Activated naive CD4-positive, alpha-beta T cell treated with anti-CD3 and anti-CD28 coated beads, Interleukin-2, amount 50 U/mL, for 24 hours (primary cell): ENCODE data around the gene BYSL.
A peak's percentile ranks its signal among the peaks of the same experiment; 100 is the strongest.
"Not testable (repeated sequence)": the region's sequence is repeated elsewhere in the genome, so short reads cannot be mapped to it uniquely, and the experiment has no call there.

Experiments used
- H3K27ac Mint-ChIP-seq: one replicate; pipeline ENCODE4 v1.8.0; 2021; ENCODE audit warnings: mild to moderate bottlenecking, mixed read lengths
- H3K27me3 Mint-ChIP-seq: one replicate; pipeline ENCODE4 v1.8.0; 2021; ENCODE audit warnings: mixed read lengths
- H3K36me3 Mint-ChIP-seq: one replicate; pipeline ENCODE4 v1.8.0; 2021; ENCODE audit warnings: mixed read lengths
- H3K4me1 Mint-ChIP-seq: one replicate; pipeline ENCODE4 v1.8.0; 2021; ENCODE audit warnings: mixed read lengths
- H3K4me3 Mint-ChIP-seq: one replicate; pipeline ENCODE4 v1.8.0; 2021; ENCODE audit warnings: mild to moderate bottlenecking, mixed read lengths
- H3K9me3 Mint-ChIP-seq: one replicate; pipeline ENCODE4 v1.8.0; 2021; ENCODE audit warnings: mixed read lengths

Gene BYSL

DNA sequence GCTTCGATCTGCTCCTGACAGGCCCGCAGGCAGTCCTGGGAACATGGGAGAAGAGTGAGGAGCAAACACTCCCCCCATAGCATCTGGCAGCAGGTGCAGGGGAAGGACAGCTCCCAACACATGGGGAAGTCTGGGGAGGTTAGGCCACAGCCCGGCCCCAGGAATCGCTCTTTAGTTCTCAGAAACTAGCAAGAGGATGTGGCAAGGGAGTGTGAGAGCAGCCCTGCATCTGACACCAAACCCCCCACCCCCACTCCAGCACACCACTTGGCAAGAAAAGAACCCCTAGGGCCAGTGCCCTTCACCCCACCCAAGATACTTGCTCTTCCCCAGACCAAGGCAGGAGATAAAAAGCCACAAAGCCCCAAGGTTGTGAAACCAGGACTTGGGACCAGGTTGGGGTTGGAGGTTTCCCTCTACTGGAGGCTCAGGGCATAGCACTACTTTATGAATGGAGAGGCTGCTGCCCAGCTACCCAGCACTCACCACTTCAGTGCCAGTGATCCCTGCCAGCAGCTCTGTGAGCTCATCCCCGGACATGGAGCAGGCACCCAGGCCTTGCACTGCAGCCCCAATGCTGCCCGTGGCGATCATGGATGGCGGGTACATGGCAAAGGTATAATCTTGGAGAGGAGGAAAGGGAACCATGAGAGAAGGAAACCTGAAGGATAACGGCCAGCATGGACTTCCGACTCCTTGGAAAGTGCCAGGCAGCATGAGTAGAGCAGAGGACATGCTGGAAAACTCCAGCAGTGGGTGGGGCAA, 15.0 kb downstream of the BYSL start:
- Mint-ChIP-seq H3K27me3 (no peaks in the 10 kb centered on the region), H3K9me3 (no peaks in the 10 kb centered on the region), H3K4me3 (peak overlapping the region; percentile 88), H3K27ac (peak overlapping the region; percentile 94), H3K36me3 (peaks cover 33% of the 10 kb centered on the region), H3K4me1 (peaks cover 60% of the 10 kb centered on the region)

GRCh38 chr6:41937472-41937860, 16.2 kb downstream of the BYSL start:
- no peaks in the 10 kb centered on the region for H3K9me3 Mint-ChIP-seq
- H3K4me1 Mint-ChIP-seq: peaks cover 66% of the 10 kb centered on the region
- H3K4me3 Mint-ChIP-seq: peak overlapping the region; percentile 91
- H3K36me3 Mint-ChIP-seq: peaks cover 33% of the 10 kb centered on the region
- peak overlapping the region; percentile 81 for H3K27ac Mint-ChIP-seq
- no peaks in the 10 kb centered on the region for H3K27me3 Mint-ChIP-seq

GRCh38 chr6:41937861-41938574, 16.7 kb downstream of the BYSL start:
- Mint-ChIP-seq H3K27ac (peak overlapping the region; percentile 96), H3K4me3 (peak overlapping the region; percentile 91), H3K36me3 (peaks cover 31% of the 10 kb centered on the region), H3K9me3 (no peaks in the 10 kb centered on the region), H3K4me1 (peaks cover 67% of the 10 kb centered on the region), H3K27me3 (no peaks in the 10 kb centered on the region)

GRCh38 chr6:41938590-41939175, 17.4 kb downstream of the BYSL start:
- Mint-ChIP-seq H3K27ac (peak overlapping the region; percentile 96), H3K9me3 (no peaks in the 10 kb centered on the region), H3K4me3 (peak overlapping the region; percentile 91), H3K36me3 (peaks cover 30% of the 10 kb centered on the region), H3K27me3 (no peaks in the 10 kb centered on the region), H3K4me1 (peaks cover 69% of the 10 kb centered on the region)

GRCh38 chr6:41939176-41939847, 18.0 kb downstream of the BYSL start:
- Mint-ChIP-seq H3K36me3 (peaks cover 29% of the 10 kb centered on the region), H3K9me3 (no peaks in the 10 kb centered on the region), H3K4me1 (peaks cover 68% of the 10 kb centered on the region), H3K4me3 (peak overlapping the region; percentile 91), H3K27me3 (no peaks in the 10 kb centered on the region), H3K27ac (peak overlapping the region; percentile 96)

DNA sequence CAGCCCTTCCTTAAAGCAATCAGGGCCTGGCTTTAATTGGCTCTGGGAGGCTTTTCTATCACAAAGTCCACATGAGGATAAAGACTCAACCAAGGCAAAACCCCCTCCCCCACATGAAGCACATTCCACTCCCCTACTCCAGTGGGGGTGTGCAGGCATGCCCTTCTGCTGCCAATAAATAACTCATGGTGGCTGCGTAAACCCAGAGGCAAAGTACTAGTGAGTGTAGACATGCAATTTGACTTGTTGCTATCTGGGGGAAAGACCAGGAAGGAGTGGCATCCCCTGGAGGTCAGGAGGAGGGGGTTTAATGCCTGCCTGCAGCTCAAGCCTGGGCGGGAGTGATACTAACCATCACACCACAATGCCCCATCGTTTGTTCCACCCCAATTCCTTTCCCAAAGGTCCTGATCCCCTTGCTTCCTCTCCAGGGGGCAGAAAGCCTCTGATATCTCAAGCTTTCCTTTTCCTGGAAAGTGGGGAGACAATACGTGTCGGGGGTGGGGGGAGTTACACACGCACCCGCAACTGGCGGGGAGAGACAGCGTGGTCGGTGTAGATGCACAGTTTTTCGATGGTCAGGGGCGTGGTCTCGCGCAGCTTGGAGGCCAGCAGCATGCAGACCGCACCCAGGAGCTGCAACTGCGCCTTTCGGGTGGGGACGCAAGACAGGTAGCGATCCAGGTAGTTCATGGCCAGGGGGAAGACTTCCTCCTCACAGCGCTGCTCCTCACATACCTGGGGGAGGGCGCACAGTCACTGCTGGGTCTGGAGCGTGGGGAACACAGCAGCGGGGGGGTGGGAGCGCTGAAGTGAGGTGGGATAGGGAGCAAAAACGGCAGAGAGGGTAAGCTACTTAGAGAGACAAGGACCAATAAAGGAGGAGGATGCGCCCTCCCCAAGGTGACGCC, 18.8 kb downstream of the BYSL start:
- peaks cover 23% of the 10 kb centered on the region for H3K36me3 Mint-ChIP-seq
- H3K4me1 Mint-ChIP-seq: peaks cover 66% of the 10 kb centered on the region
- peak overlapping the region; percentile 94 for H3K27ac Mint-ChIP-seq
- peak overlapping the region; percentile 91 for H3K4me3 Mint-ChIP-seq
- H3K27me3 Mint-ChIP-seq: no peaks in the 10 kb centered on the region
- H3K9me3 Mint-ChIP-seq: no peaks in the 10 kb centered on the region

DNA sequence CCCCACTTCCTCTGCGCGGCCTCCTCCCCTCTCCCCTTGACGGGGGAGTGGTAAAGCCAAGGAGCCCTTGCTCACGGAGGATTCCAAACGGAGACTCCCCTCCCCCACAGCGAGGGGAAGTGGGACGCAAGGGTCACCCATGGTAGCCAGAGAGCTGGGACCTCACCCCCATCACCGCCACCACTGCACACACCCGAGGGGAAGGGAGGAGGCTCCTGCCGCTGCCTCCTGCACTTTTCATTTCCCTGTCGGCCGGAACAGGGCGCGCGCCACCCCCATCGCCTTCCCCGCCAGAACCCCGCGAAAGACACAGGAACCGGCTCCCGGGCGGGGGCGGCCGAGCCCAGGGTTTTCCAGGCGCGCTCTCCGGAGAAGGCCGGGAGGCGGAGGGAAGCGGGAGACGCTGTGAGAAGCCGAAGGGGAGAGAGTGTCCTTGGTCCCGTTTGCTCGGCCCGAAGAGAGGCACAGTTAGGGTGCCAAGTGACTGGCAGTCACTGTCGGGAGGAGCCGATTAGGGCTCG, 19.5 kb downstream of the BYSL start:
- Mint-ChIP-seq H3K36me3 (peaks cover 23% of the 10 kb centered on the region), H3K9me3 (no peaks in the 10 kb centered on the region), H3K4me1 (peaks cover 61% of the 10 kb centered on the region), H3K27ac (peak overlapping the region; percentile 94), H3K4me3 (peak overlapping the region; percentile 91), H3K27me3 (no peaks in the 10 kb centered on the region)

DNA sequence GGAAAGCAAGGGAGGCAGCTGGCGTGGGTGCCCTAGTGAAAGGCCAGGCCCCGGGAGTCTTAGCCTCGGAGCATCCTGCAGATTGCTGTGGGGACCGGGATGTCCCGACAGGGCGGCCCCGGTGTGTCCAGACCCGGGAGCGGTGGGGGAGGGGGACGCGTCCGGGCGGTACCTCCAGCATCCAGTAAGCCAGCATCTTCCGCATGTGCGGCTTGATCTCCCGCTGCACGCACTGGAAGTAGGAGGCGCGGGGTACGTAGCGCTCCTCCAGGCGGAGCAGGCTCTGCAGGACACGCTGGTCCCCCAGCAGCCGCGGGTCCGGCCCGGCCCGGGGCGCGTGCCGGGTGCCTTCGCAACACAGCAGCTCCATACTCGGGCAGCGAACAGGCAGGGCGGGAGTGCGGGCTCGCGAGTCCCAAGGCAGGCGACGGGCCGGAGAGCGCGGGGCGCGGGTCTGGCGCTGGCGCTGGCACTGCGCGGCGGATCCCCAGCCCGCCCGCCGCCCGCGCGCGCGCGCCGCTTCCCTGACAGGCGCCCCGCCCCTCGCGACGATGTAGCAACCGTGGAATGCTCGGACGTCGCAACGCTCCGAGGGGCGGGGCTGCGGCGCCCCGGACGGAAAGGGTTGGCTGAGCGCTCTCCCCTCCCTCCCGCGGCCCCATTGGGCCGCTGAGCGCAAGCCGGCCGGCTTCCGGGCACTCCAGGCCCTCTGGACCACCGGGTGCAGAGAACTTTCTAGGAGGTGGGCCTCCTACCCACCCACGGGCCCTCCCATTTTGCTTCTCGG, 20.2 kb downstream of the BYSL start, which contains the start of gene CCND3:
CCND3 (minus strand) TSS at position 529 of the 787 bp plus-strand sequence; CDS start at position 370, 159 bp downstream.
- H3K4me1 Mint-ChIP-seq: peaks cover 59% of the 10 kb centered on the region
- no peaks in the 10 kb centered on the region for H3K9me3 Mint-ChIP-seq
- no peaks in the 10 kb centered on the region for H3K27me3 Mint-ChIP-seq
- H3K36me3 Mint-ChIP-seq: peaks cover 21% of the 10 kb centered on the region
- H3K4me3 Mint-ChIP-seq: peak within 1 kb of the TSS; percentile 94
- peak within 1 kb of the TSS; percentile 97 for H3K27ac Mint-ChIP-seq

GRCh38 chr6:41942067-41942851, 21.0 kb downstream of the BYSL start:
- H3K27ac Mint-ChIP-seq: peak overlapping the region; percentile 97
- peaks cover 56% of the 10 kb centered on the region for H3K4me1 Mint-ChIP-seq
- no peaks in the 10 kb centered on the region for H3K9me3 Mint-ChIP-seq
- H3K27me3 Mint-ChIP-seq: no peaks in the 10 kb centered on the region
- H3K4me3 Mint-ChIP-seq: peak overlapping the region; percentile 94
- peaks cover 17% of the 10 kb centered on the region for H3K36me3 Mint-ChIP-seq

- not testable (repeated sequence) for H3K27me3 Mint-ChIP-seq, H3K9me3 Mint-ChIP-seq, H3K4me3 Mint-ChIP-seq, H3K27ac Mint-ChIP-seq
- H3K36me3 Mint-ChIP-seq: peaks cover 14% of the 10 kb centered on the region
- peaks cover 56% of the 10 kb centered on the region for H3K4me1 Mint-ChIP-seq
Observed at GRCh38 chr6:41942882-41943281, 21.6 kb downstream of the BYSL start.

- peak overlapping the region; percentile 55 for H3K27ac Mint-ChIP-seq
- peaks cover 14% of the 10 kb centered on the region for H3K36me3 Mint-ChIP-seq
- peaks cover 55% of the 10 kb centered on the region for H3K4me1 Mint-ChIP-seq
- no peaks in the 10 kb centered on the region for H3K9me3 Mint-ChIP-seq
- no peak overlapping the region for H3K4me3 Mint-ChIP-seq
- H3K27me3 Mint-ChIP-seq: no peaks in the 10 kb centered on the region
Observed at GRCh38 chr6:41943456-41943855, 22.2 kb downstream of the BYSL start.

- peak overlapping the region; percentile 12 for H3K4me3 Mint-ChIP-seq
- peak overlapping the region; percentile 97 for H3K27ac Mint-ChIP-seq
- H3K27me3 Mint-ChIP-seq: no peaks in the 10 kb centered on the region
- no peaks in the 10 kb centered on the region for H3K9me3 Mint-ChIP-seq
- peaks cover 56% of the 10 kb centered on the region for H3K4me1 Mint-ChIP-seq
- peaks cover 4% of the 10 kb centered on the region for H3K36me3 Mint-ChIP-seq
Observed at GRCh38 chr6:41947581-41948220, 26.4 kb downstream of the BYSL start.

DNA sequence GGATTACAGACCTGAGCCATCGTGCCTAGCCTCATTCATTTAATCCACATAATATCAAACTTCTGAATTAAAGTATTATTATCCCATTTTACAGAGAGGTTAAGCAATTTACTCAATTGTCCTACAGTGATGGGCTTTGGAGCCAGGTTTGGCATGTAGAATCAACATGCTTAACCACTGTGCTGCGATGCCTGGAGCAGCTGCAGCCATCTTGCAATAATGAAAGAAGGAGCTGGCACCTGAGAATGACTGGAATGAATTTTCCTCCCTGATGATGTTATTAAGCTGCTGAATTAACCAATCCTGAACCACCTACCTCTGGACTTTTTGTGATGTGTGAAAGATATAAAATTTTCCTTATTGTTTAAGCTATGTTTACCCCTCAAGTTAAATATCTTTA, 33.4 kb downstream of the BYSL start:
- H3K27ac Mint-ChIP-seq: peak overlapping the region; percentile 90
- H3K4me1 Mint-ChIP-seq: peaks cover 70% of the 10 kb centered on the region
- peaks cover 10% of the 10 kb centered on the region for H3K36me3 Mint-ChIP-seq
- H3K27me3 Mint-ChIP-seq: no peaks in the 10 kb centered on the region
- peaks cover 5% of the 10 kb centered on the region for H3K9me3 Mint-ChIP-seq
- H3K4me3 Mint-ChIP-seq: no peak overlapping the region
